Tibial nerve (tissue), 4 donors: ENCODE results near the gene EIF2AK3. TPM values are rescaled to one million over a fixed set of nuclear protein-coding genes. Genes with fewer than 3 reads are reported as not detected.

Experiments used
- DNase-seq, 2 donors: peaks; one replicate each; pipeline ENCODE4 v3.0.0-alpha.2; 2019; ENCODE audit warnings: low spot score in 2 of 2
- H3K27ac ChIP-seq, 4 donors: fragments of 200-600 bp; sonication (generic) in 3 of 4; one replicate each; pipeline ENCODE4 v1.5.1; 2017 to 2019; ENCODE audit warnings: mild to moderate bottlenecking in 1 of 4
- H3K27me3 ChIP-seq, 2 donors: fragments of 200-600 bp; sonication (generic) in 1 of 2; one replicate each; pipeline versions ENCODE4 v1.5.1 to v1.6.0; 2017 to 2019
- H3K36me3 ChIP-seq, 3 donors: fragments of 200-600 bp; sonication (generic); one replicate each; pipeline ENCODE4 v1.5.1; 2018 to 2019
- H3K4me1 ChIP-seq, 4 donors: fragments of 200-600 bp; sonication (generic) in 3 of 4; one replicate each; pipeline ENCODE4 v1.5.1; 2017 to 2019
- H3K4me3 ChIP-seq, 4 donors: fragments of 200-600 bp; sonication (generic) in 3 of 4; one replicate each; pipeline ENCODE4 v1.5.1; 2017 to 2019; ENCODE audit warnings: mild to moderate bottlenecking in 1 of 4, moderate library complexity in 1 of 4
- H3K9me3 ChIP-seq, 4 donors: fragments of 200-600 bp; sonication (generic) in 3 of 4; one replicate each; pipeline ENCODE4 v1.5.1; 2017 to 2019
- EP300 ChIP-seq, 2 donors: sonication (generic); formaldehyde crosslinking; IDR thresholded peaks; one replicate each; pipeline ENCODE4 v1.6.1; 2017; ENCODE audit warnings: antibody characterized with exemption in 2 of 2, mild to moderate bottlenecking in 1 of 2
- POLR2A ChIP-seq, 2 donors: fragments of 450-650 bp; IDR thresholded peaks; one replicate each; pipeline ENCODE4 v1.6.1; 2017; ENCODE audit warnings: antibody characterized with exemption in 2 of 2, mild to moderate bottlenecking in 2 of 2, moderate library complexity in 2 of 2
- WGBS, 2 donors: methylation state at CpG; one replicate each; pipeline ENCODE4 v1.1.5; 2018; 5-methylcytosine and 5-hydroxymethylcytosine counted together
- total RNA-seq, 4 donors: library from RNA; depleted of rRNA; stranded (reverse); fragments of >200 nt; gene quantifications; one replicate each; pipeline ENCODE4 v1.1.0, GENCODE V29; 2016
- TF ChIP-seq, protein P1 (sequence below), 5 experiments: fragments of 200-600 bp in 3 of 5; fragments of 450-650 bp in 2 of 5; sonication (generic) in 3 of 5; IDR thresholded peaks; one replicate each; pipeline ENCODE4 v1.5.1; 2016 to 2019; ENCODE audit warnings: antibody characterized with exemption in 5 of 5, mild to moderate bottlenecking in 3 of 5, moderate library complexity in 2 of 5

Gene EIF2AK3
- total RNA-seq, 4 donors from 2014 or later: 19.8 to 29.1 (median 25.9) TPM

DNA sequence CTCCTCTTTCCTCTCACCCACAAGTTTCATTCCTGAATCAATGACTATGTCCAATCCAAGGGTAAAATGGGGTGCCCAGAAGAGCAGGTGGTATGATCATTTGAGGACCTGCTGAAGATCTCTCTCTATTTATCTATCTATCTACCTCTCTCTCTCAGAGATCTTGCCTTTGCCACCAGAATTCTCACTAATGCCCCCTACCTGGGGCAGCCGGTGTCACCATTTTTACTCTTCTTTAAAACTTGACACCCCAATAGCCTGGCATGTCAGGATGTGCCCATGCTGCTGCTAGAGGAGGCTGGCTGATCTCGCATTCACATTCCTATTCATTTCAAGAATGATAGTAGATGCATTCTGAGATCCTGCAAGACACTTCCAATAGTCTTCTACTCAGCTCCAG lies 40.0 kb upstream of the EIF2AK3 start:
- TF ChIP-seq, protein P1, sequence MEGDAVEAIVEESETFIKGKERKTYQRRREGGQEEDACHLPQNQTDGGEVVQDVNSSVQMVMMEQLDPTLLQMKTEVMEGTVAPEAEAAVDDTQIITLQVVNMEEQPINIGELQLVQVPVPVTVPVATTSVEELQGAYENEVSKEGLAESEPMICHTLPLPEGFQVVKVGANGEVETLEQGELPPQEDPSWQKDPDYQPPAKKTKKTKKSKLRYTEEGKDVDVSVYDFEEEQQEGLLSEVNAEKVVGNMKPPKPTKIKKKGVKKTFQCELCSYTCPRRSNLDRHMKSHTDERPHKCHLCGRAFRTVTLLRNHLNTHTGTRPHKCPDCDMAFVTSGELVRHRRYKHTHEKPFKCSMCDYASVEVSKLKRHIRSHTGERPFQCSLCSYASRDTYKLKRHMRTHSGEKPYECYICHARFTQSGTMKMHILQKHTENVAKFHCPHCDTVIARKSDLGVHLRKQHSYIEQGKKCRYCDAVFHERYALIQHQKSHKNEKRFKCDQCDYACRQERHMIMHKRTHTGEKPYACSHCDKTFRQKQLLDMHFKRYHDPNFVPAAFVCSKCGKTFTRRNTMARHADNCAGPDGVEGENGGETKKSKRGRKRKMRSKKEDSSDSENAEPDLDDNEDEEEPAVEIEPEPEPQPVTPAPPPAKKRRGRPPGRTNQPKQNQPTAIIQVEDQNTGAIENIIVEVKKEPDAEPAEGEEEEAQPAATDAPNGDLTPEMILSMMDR (IDR thresholded peaks at IDR 0.05): no peak
- no peak for TF ChIP-seq POLR2A (IDR thresholded peaks at IDR 0.05)
- TF ChIP-seq EP300 (IDR thresholded peaks at IDR 0.05): no peak
- no peaks in the 10 kb centered on the region for H3K36me3 ChIP-seq
- no peak overlapping the region for H3K27ac ChIP-seq
- WGBS, 2 donors: 80 to 88% methylated on average over 2 of the region's 2 CpGs
- no peaks in the 10 kb centered on the region for H3K27me3 ChIP-seq
- DNase-seq: no peak
- H3K4me1 ChIP-seq: peaks cover 0 to 5% (median 0%) of the 10 kb centered on the region in 4 donors
- no peak overlapping the region for H3K4me3 ChIP-seq
- peaks cover 0 to 7% (median 0%) of the 10 kb centered on the region in 4 donors for H3K9me3 ChIP-seq

DNA sequence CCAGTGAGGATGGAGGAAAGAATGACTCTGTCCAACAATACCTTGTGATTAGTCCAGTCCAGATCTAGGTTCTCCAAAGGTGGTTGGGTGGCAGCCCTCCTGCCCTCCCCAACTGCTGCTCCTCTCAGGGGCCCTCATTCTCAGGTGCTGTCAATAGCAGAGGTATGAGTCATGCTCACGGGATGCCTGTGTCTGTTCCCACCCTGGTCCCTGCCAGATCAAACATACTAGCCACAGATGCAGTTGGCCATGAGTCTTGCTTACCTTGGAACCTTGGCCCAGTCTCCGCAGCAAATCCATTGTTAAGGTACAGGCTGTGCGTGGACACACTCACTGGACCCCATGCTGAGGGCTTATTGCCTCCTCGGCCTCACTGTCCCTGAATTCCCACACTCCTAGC lies 39.3 kb upstream of the EIF2AK3 start:
- H3K27ac ChIP-seq: no peak overlapping the region
- no peaks in the 10 kb centered on the region for H3K27me3 ChIP-seq
- H3K9me3 ChIP-seq: peaks cover 0 to 7% (median 0%) of the 10 kb centered on the region in 4 donors
- no peak overlapping the region for H3K4me3 ChIP-seq
- no peak for DNase-seq
- no peaks in the 10 kb centered on the region for H3K36me3 ChIP-seq
- H3K4me1 ChIP-seq: no peaks in the 10 kb centered on the region
- 77 to 100% methylated on average over 3 to 4 of the region's 4 CpGs for WGBS, 2 donors
- TF ChIP-seq POLR2A (IDR thresholded peaks at IDR 0.05): no peak
- no peak for TF ChIP-seq EP300 (IDR thresholded peaks at IDR 0.05)
- TF ChIP-seq, protein P1 (IDR thresholded peaks at IDR 0.05): no peak

DNA sequence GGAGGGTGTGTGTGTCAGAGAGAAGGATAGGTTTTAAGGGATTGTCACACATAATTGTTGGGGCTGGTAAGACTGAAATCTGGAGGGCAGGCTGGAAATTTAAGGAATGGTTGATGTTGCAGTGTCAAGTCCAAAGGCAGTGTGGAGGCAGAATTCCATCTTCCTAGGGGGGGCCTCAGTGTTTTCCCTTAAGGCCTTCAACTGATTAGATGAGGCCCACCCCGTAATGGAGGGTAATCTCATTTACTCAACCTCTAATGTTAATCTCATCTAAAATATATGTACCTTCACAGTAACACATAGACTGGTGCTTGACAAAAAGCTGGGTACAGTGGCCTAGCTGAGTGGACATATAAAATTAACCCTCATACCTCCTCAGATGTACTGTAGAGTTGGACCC lies 33.4 kb upstream of the EIF2AK3 start:
- Histone ChIP-seq H3K36me3 (no peaks in the 10 kb centered on the region), H3K9me3 (peaks cover 0 to 7% (median 0%) of the 10 kb centered on the region in 4 donors), H3K27me3 (no peaks in the 10 kb centered on the region), H3K4me3 (no peak overlapping the region), H3K27ac (peak overlapping the region in 1 of 4 donors; percentile 59), H3K4me1 (peaks cover 0 to 9% (median 0%) of the 10 kb centered on the region in 4 donors)
- WGBS, 2 donors: 96 to 100% methylated on average over 1 of the region's 1 CpG
- TF ChIP-seq EP300 (IDR thresholded peaks at IDR 0.05) (no peak), POLR2A (IDR thresholded peaks at IDR 0.05) (no peak)
- TF ChIP-seq, protein P1 (IDR thresholded peaks at IDR 0.05): no peak
- no peak for DNase-seq

DNA sequence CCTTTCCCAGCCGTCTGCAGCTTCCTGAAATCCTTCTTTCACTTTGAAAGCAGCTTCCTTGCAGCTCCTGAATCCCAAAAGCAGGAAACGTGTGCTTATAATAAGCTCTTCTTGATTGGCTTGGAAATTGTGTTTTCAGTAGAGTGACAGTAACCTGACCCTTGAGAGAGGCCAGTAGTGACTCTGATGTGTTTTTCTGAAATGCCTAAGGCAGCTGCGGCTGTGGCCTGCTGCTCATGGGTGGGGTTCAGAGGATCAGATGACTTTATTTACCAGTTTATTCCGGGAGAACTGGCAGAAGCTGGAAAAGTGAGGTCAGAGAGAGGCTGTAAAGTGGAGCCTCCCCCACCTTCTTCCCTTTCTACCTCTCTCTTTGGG lies 32.3 kb upstream of the EIF2AK3 start:
- Histone ChIP-seq H3K4me1 (peaks cover 0 to 9% (median 0%) of the 10 kb centered on the region in 4 donors), H3K4me3 (no peak overlapping the region)

DNA sequence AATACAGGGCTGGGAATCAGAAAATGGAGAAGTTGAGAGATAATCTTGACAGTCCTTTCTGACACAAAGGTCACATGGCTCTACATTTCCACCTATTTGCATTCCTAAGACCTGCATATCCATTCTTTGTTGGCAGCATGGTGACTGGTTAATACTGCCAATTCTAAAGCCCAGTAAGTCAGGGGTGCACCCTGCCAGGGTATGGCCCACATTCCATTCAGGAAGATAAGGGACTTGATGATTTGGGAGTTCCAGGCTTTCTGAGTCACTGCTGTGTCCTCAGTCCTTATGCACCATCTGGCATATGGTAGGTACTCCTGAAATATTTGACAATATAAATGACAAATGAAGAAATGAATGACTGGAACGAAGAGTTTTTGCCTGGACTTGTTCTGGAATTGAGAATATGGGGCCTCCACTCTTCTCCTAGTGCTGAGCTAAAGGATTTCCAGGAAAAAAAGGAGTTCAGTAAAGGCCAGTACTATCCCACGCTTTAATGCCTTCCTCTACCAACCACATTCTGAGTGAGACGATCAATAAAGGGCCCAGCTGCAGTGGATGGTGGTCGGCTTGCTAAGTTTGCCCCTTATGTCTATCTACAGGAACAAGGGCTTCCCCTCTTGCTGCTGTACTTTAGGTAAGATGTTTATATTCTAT lies 31.7 kb upstream of the EIF2AK3 start:
- WGBS, 2 donors: 67 to 82% methylated on average over 4 of the region's 4 CpGs
- Histone ChIP-seq H3K9me3 (peaks cover 0 to 7% (median 0%) of the 10 kb centered on the region in 4 donors), H3K4me3 (no peak overlapping the region), H3K27me3 (no peaks in the 10 kb centered on the region), H3K27ac (peak overlapping the region in 3 of 4 donors; percentile 54 to 69 (median 59)), H3K36me3 (no peaks in the 10 kb centered on the region), H3K4me1 (peaks cover 0 to 9% (median 0%) of the 10 kb centered on the region in 4 donors)
- no peak for DNase-seq
- TF ChIP-seq POLR2A (IDR thresholded peaks at IDR 0.05): no peak
- no peak for TF ChIP-seq EP300 (IDR thresholded peaks at IDR 0.05)
- TF ChIP-seq, protein P1 (IDR thresholded peaks at IDR 0.05): no peak

More for the DNA sequence above, 32.3 kb upstream of the EIF2AK3 start:
- 20 to 27% methylated on average over 4 of the region's 4 CpGs for WGBS, 2 donors
- Histone ChIP-seq H3K9me3 (peaks cover 0 to 7% (median 0%) of the 10 kb centered on the region in 4 donors), H3K27me3 (no peaks in the 10 kb centered on the region), H3K36me3 (no peaks in the 10 kb centered on the region), H3K27ac (peak overlapping the region in 3 of 4 donors; percentile 54 to 69 (median 59))
- DNase-seq: peak in 1 of 2 donors; percentile 41
- TF ChIP-seq, protein P1 (IDR thresholded peaks at IDR 0.05): no peak
- peak in 1 of 2 donors; percentile 53 for TF ChIP-seq EP300 (IDR thresholded peaks at IDR 0.05)
